Osteoblast (primary cell): ENCODE results near the gene DHRS2. TPM values are rescaled to one million over a fixed set of nuclear protein-coding genes. Genes with fewer than 3 reads are reported as not detected.

Experiments used
- DNase-seq: peaks from one replicate; pipeline ENCODE4 v3.0.0; 2011; ENCODE audit warnings: low spot score, mixed read lengths; ENCODE audit not compliant: insufficient read length; ENCODE audit errors: missing footprints
- H2AFZ ChIP-seq: 2 replicates; pipeline ENCODE4 v1.6.0; 2011; ENCODE audit warnings: mild to moderate bottlenecking, low read length
- H3K27ac ChIP-seq: 2 replicates; pipeline ENCODE4 v1.5.1; 2011; ENCODE audit warnings: mild to moderate bottlenecking, low read depth, low read length, moderate library complexity
- H3K27me3 ChIP-seq: 2 replicates; pipeline ENCODE4 v1.6.0; 2012; ENCODE audit warnings: mild to moderate bottlenecking, control low read depth, inconsistent platforms, low read length, moderate library complexity; ENCODE audit not compliant: insufficient read depth
- H3K36me3 ChIP-seq: 2 replicates; pipeline ENCODE4 v1.5.1; 2011; ENCODE audit warnings: mild to moderate bottlenecking, low read length, control low read depth, moderate library complexity; ENCODE audit not compliant: insufficient read depth
- H3K4me1 ChIP-seq: 2 replicates; pipeline ENCODE4 v1.5.1; 2011; ENCODE audit warnings: mild to moderate bottlenecking, low read length, control low read depth, moderate library complexity; ENCODE audit not compliant: insufficient read depth
- H3K4me2 ChIP-seq: 2 replicates; pipeline ENCODE4 v1.6.0; 2011; ENCODE audit warnings: mild to moderate bottlenecking, low read length; ENCODE audit not compliant: insufficient read depth
- H3K4me3 ChIP-seq: fragments of 200-600 bp; sonication (generic); 3 replicates; pipeline ENCODE4 v1.5.1; 2012; ENCODE audit warnings: mild to moderate bottlenecking, low read length, inconsistent platforms; ENCODE audit not compliant: insufficient read depth
- H3K79me2 ChIP-seq: 2 replicates; pipeline ENCODE4 v1.6.0; 2012; ENCODE audit warnings: mild to moderate bottlenecking, low read length, control low read depth, inconsistent platforms; ENCODE audit not compliant: insufficient read depth
- H3K9me3 ChIP-seq: 2 replicates; pipeline ENCODE4 v1.5.1; 2011; ENCODE audit warnings: low read depth, low read length, control low read depth
- H4K20me1 ChIP-seq: 2 replicates; pipeline ENCODE4 v1.6.0; 2012; ENCODE audit warnings: mild to moderate bottlenecking, low read length, control low read depth; ENCODE audit not compliant: insufficient read depth
- total RNA-seq: library from RNA; depleted of rRNA; stranded (reverse); fragments of >200 nt; gene quantifications from 2 replicates; pipeline ENCODE4 v1.2.3, GENCODE V29; 2012
- TF ChIP-seq, protein P1 (sequence below): IDR thresholded peaks from 2 replicates; pipeline ENCODE4 v1.5.1; 2011; ENCODE audit warnings: mild to moderate bottlenecking, low read depth, low read length, moderate library complexity; ENCODE audit errors: extremely low read depth

DHRS2 gene
- total RNA-seq, 1 donor: under 0.01 TPM

DNA sequence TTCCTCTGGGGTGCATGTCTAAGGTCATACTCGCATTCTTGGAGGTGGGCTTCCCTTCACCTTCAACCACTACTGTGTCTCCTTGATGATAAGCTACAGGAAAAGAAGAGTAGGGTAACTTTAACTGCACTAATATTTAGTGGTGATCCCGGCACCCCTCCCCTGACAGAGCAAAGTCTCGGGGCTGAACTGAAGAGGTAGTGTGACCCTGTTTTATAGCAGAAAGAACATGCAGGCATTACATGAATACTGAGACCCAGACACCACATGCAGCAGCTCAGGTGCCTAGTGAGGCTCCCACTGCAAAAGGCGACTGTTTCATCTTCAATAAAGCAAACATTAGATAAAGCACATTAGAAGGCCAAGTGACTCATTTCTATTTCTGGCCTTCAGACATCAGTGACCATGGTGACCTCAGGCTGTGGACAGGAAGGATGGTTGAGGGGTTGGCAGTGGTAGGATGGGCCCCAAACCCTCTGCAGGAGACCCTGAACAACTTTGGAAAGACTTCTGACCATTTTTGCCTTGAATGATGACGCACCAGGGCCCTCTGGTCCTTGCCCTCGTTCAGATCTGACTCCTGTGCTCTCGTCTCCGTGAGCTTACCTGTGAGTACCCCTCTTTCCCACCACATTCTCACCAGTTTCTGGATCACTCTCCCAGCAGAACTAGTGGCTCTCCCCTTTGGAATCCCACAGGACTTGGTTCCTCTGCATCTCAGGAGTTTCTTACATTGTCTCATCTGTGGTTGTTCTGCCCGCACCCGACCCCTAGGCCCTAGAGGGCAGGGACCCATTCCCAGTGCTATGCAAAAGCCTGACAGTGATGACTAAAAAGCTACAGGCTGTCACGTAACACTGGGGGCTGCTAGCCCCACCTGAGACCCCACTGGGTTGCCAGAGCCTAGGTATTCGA lies 33.7 kb upstream of the DHRS2 start:
- peaks cover 10% of the 10 kb centered on the region for H3K4me1 ChIP-seq
- no peak overlapping the region for H3K4me3 ChIP-seq
- H3K79me2 ChIP-seq: no peaks in the 10 kb centered on the region
- no peaks in the 10 kb centered on the region for H3K27me3 ChIP-seq
- H3K36me3 ChIP-seq: no peaks in the 10 kb centered on the region
- no peak for DNase-seq
- no peaks in the 10 kb centered on the region for H3K9me3 ChIP-seq
- no peak overlapping the region for H3K27ac ChIP-seq
- no peak overlapping the region for H2AFZ ChIP-seq
- TF ChIP-seq, protein P1, sequence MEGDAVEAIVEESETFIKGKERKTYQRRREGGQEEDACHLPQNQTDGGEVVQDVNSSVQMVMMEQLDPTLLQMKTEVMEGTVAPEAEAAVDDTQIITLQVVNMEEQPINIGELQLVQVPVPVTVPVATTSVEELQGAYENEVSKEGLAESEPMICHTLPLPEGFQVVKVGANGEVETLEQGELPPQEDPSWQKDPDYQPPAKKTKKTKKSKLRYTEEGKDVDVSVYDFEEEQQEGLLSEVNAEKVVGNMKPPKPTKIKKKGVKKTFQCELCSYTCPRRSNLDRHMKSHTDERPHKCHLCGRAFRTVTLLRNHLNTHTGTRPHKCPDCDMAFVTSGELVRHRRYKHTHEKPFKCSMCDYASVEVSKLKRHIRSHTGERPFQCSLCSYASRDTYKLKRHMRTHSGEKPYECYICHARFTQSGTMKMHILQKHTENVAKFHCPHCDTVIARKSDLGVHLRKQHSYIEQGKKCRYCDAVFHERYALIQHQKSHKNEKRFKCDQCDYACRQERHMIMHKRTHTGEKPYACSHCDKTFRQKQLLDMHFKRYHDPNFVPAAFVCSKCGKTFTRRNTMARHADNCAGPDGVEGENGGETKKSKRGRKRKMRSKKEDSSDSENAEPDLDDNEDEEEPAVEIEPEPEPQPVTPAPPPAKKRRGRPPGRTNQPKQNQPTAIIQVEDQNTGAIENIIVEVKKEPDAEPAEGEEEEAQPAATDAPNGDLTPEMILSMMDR: no peak
- H4K20me1 ChIP-seq: no peaks in the 10 kb centered on the region
- H3K4me2 ChIP-seq: no peak overlapping the region

- no peak overlapping the region for H3K27ac ChIP-seq
- TF ChIP-seq, protein P1: no peak
Measured at GRCh38 chr14:23603103-23603502, 33.1 kb upstream of the DHRS2 start.

GRCh38 chr14:23604148-23604547 lies 32.0 kb upstream of the DHRS2 start:
- H3K79me2 ChIP-seq: no peaks in the 10 kb centered on the region

More at GRCh38 chr14:23603103-23603502, 33.1 kb upstream of the DHRS2 start:
- Histone ChIP-seq H3K4me2 (no peak overlapping the region), H2AFZ (no peak overlapping the region), H4K20me1 (no peaks in the 10 kb centered on the region), H3K36me3 (no peaks in the 10 kb centered on the region), H3K4me1 (peaks cover 10% of the 10 kb centered on the region), H3K9me3 (no peaks in the 10 kb centered on the region), H3K79me2 (no peaks in the 10 kb centered on the region), H3K27me3 (no peaks in the 10 kb centered on the region), H3K4me3 (no peak overlapping the region)
- no peak for DNase-seq

More at GRCh38 chr14:23604148-23604547, 32.0 kb upstream of the DHRS2 start:
- Histone ChIP-seq H3K4me1 (peaks cover 10% of the 10 kb centered on the region), H3K9me3 (no peaks in the 10 kb centered on the region), H3K27me3 (no peaks in the 10 kb centered on the region), H4K20me1 (no peaks in the 10 kb centered on the region), H3K27ac (no peak overlapping the region), H3K36me3 (no peaks in the 10 kb centered on the region), H3K4me2 (no peak overlapping the region), H2AFZ (no peak overlapping the region), H3K4me3 (no peak overlapping the region)
- no peak for DNase-seq
- TF ChIP-seq, protein P1: no peak
